HG02840 (cell line): Measurements from ENCODE around the gene FHIP1A.
A peak's percentile ranks its signal among the peaks of the same experiment; 100 is the strongest.

Experiments
- ATAC-seq: cut with Tn5 transposase; IDR thresholded peaks from one replicate; pipeline ENCODE4 v1.9.1; 2021; ENCODE audit warnings: mild to moderate bottlenecking, moderate library complexity, moderate number of reproducible peaks; ENCODE audit not compliant: unreplicated experiment, low FRiP score

The FHIP1A gene

DNA sequence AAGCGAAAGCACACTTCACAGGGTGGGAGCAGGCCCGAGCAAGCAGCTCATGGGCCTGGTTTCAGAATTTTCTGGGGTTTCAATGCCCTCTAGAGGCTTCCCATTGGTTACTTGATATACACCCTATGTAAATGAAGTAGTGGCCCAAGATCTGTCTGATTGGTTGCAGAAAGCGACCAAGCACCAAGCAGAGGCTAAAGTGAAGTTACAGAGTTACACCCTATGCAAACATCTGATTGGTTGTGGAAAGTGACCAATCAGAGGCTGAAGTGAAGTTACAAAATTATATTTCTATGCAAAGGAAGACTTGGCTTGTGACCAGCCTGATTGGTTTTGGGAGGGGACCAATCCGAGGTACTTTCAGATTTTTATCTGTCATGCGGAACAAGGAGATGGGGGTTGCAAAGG is 8.2 kb downstream of the FHIP1A start:
- no peak for ATAC-seq

DNA sequence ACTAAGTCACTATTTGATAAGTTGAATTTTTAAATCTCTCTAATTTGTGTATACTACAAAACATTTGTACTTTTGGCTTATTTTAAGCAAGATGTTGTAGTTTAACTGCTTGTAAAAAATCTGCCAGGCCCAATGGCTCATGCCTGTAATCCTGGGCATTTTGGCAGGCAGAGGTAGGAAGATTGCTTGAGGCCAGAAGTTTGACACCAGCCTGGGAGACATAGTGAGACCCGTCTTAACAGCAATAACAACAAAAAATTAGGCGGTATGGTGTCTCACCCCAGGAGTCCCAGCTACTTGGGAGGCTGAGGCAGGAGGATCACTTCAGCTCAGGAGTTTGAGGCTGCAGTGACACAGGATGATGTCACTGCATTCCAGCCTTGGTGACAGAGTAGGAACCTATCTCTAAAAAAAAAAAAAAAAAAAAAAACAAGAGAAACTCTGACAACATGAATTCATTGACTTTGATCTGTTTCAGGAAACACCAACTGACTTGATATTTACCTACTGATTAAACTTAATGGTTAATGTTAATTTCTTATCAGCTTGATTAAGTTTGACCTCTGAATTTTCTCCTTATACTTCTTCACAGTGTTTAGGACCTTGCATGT is 8.9 kb downstream of the FHIP1A start:
- ATAC-seq = no peak

DNA sequence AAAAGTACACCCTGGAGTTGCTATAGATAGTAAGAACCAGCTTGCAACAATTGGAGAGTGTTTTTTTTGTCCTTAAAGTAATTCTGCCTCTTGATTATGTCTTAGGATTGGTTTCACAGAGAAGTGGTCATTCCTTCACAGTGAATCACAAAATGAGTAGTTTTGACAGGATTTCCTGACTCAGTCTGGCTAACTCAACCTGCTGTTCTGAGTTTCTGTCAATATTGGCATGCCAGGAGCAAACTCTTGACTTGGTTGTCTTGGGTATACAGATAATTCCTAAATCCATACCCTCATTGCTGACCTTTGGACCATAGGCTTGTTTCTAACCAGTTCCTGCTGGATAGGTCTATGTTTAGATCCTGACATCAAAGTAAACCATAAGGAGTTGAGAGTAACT is 9.4 kb downstream of the FHIP1A start:
- ATAC-seq = no peak

- no peak for ATAC-seq
Measured at GRCh38 chr4:151418856-151419255, 9.9 kb downstream of the FHIP1A start.

DNA sequence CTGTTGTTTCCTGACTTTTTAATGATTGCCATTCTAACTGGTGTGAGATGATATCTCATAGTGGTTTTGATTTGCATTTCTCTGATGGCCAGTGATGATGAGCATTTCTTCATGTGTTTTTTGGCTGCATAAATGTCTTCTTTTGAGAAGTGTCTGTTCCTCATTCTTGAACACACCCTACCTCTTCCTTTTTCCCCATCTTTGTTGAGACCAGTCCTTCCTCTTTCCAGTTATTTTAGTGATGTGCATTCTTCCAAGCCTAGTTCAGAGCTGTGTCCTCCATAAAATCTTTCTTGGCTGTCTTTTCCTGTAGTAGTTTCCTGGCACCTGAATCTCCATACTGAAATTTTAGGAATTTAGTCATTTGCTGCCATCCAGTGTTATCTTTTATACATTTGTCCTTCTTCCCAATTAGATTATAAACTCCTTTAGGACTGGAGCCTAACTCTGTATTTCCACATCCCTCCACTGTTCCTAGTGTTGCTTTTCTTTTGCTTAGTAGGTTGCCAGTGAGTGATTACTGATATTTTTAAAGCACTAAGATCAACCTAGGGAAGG is 11.4 kb downstream of the FHIP1A start:
- no peak for ATAC-seq

- ATAC-seq = no peak
Measured at GRCh38 chr4:151422854-151423253, 13.9 kb downstream of the FHIP1A start.

- ATAC-seq = no peak
Measured at GRCh38 chr4:151426513-151426912, 17.5 kb downstream of the FHIP1A start.

DNA sequence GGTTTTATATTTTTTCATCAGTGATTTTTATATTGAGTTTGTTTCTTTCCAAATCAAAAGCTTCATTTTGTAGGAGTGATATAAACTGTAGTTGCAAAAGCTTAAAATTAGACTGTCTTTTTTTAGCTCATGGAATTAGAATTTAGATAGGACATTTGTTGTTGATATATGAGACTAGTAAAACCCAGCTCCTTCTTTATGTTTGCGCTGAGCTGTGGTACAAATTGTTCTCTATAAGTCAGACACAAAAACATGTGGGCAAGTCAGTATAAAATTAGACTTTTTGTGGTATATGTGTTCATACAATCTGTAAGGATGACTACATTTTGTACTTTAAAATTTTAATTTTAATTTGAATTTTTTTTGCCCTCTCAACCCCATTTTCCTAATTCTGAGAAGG is 18.3 kb downstream of the FHIP1A start:
- ATAC-seq = no peak

- ATAC-seq = no peak
Measured at GRCh38 chr4:151428346-151428745, 19.4 kb downstream of the FHIP1A start.

DNA sequence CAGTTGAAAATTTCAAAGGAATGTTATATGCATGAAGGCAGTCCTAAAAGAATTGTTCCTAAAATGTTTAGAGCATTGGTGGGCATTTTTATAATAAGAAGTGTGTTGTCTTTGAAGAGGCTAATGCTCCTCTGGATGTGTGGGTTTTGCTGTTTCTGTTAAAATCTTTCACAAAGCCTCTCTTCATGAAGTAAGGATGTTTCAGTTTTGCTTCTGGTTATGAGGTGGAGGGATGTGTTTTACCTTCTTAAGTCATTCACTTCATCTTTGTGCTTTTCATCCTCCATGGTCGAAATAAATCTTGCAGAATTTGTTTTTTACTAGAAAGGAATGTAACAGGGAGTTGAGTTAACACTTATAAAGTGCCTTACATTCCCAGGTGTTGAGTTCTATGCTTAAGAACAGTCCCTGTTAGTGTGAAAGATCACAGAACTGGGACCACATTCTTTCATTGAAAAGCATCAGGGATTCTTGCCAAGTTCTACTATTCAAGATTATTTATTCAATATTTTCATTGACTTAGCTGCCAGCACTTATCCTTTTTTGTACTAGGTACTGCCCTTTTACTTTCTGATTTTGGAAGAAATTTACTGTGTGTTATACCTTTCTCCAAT is 21.1 kb downstream of the FHIP1A start:
- ATAC-seq = peak; percentile 68

GRCh38 chr4:151430740-151431457 is 21.9 kb downstream of the FHIP1A start:
- no peak for ATAC-seq

DNA sequence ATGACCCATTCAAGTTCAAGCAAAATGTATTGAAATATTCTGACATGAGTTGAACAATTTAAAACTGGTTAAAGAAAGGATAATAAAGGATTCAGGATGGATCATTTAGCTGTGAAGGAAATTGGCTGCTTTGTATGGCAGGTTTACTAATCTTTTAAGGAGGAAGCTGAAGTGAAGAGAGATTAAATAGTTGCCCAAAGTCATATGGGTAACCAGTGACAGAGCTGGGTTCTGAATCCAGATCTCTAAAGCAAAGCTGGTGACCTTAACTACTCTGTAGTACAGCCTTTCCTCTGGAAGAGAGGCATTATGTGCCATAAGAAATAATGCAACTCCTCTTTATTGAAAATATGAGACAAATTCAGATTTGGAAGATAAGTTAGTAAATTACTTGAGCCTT is 22.8 kb downstream of the FHIP1A start:
- ATAC-seq = no peak

DNA sequence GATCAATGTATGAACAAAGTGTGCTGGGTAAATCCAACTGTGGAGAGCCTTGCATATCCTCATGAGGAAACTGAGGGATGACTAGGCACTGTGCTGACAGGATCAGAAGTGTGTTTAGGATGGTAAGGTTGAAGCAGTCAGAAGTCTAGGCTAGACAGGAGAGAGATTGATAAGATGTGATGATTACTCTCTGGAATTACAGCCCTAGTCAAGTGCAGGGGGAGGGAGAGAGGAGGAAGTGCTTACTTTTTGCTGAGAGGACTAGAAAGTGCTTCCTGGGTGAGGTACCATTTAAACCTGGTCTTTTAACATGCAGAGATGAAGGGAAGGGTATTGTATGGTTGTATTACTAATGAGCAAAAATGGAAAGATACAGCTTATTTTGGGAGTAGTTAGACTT is 23.7 kb downstream of the FHIP1A start:
- no peak for ATAC-seq

- no peak for ATAC-seq
Measured at GRCh38 chr4:151434183-151434860, 25.3 kb downstream of the FHIP1A start.

DNA sequence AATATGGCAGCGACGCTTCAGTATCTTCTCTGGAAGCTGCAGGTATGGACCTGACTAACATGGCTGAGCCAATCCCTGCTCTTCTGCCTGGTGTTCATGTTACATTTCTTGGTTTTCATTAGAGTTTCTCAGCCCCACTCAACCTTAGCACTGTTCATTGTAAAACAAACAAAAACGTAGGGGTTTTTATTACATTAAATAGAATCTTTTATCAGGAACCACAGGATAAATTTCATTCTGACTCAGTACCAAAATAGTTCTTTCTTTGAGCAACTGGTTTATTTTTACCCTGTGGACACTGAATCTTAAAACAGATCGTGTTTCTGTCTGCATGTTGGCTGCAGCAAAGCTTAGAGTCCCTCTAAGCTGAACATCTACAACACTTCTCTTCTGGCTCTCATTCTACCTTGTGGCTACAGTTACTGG is 27.1 kb downstream of the FHIP1A start:
- ATAC-seq = no peak

DNA sequence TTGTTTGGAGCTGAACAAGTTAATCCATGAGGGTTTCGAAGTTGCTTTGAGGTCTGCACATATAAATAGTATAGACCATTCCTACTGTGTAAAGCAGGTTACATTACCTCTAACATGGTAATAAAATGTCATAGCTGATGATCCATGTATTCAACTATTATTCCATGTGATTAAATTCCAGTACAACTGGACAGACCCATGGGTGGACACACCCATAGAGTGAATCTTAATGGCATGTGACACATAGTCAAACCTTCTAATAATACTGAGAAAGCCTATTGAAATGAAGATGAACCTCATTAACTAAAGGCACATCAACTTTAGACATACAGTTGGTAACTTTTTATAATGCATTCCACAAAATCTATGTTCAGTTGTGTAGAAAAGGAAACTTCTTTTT is 28.5 kb downstream of the FHIP1A start:
- no peak for ATAC-seq

- no peak for ATAC-seq
Measured at GRCh38 chr4:151438154-151438553, 29.2 kb downstream of the FHIP1A start.

DNA sequence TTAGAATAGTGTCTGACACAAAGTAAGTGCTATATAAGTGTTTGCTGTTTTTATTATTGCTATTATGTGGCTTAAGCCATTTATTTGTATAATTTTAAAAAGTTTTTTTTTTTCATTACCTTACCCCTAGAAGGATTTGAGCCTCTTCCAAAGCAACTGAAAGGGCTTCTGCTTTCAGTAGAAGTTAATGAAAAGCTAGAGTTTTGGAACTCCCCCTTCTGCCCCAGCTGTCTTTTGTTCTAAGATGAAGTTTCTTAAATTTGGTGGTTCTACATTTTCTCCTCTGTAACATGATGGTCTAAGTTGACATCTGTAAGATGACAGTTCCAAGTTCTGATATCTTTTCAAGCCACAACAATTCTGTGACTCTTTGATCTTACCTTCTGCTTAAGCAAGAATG is 30.3 kb downstream of the FHIP1A start:
- no peak for ATAC-seq

- no peak for ATAC-seq
Measured at GRCh38 chr4:151442002-151442401, 33.0 kb downstream of the FHIP1A start.

DNA sequence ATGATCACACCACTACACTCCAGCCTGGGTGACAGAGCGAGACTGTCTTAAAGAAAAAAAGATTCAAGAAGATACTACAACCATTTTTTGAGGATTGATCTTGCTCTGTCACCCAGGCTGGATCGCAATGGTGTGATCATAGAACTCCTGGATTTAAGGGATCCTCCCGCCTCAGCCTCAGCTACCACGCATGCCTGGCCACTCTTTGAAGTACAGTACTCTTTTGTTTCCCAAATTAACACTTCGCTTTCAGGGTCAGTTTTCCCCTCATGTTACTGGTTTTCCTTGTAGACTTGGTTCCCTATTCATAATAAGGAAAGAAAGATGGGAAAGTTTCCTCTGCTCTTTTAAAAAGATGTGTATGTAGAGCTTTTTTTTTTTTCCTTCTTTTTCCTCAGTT is 34.3 kb downstream of the FHIP1A start:
- no peak for ATAC-seq

DNA sequence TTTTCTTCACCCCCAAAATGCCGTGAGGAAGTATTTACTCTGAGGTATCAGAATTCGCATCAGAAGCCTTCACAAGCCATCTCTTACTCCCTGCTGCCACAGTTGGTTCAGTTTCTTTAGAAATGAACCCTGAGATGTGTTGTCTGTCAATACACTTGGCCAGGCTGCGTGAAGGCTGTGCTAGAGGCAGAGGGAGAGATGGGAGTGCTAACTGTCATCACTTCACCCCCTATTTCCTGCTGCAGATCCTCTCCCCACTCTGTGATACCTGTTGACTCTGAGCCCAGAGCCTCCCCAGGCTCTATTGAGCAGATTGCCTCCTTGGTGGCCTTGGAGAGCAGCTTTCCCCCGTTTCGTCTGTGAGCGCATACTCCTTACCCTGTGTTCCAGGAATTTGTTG is 34.8 kb downstream of the FHIP1A start:
- ATAC-seq = no peak
